Measurements from ENCODE around the gene ATCAY.

The ATCAY gene

DNA sequence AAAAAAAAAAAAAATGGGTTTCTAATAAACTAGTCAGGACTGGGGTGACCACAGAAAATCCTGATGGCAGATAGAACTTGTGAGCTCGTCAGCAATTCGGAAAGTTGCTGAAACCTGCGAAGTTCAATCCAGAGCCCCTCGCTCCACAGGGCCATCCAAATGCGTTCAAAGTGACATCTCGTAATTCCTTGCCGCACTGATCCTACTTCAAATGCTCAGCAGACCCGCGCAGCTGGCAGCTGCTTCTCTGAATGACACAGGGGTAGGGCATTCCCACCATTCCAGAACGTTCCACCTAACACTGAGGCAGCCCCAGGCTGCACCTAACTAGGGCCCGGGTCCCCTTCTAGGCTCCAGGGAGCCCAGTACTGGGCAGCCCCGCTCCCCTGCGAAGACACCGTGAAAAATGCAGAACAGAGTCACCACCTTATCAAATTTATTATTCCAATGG lies 95.2 kb downstream of the ATCAY start:
- DNase-seq: no peak

DNA sequence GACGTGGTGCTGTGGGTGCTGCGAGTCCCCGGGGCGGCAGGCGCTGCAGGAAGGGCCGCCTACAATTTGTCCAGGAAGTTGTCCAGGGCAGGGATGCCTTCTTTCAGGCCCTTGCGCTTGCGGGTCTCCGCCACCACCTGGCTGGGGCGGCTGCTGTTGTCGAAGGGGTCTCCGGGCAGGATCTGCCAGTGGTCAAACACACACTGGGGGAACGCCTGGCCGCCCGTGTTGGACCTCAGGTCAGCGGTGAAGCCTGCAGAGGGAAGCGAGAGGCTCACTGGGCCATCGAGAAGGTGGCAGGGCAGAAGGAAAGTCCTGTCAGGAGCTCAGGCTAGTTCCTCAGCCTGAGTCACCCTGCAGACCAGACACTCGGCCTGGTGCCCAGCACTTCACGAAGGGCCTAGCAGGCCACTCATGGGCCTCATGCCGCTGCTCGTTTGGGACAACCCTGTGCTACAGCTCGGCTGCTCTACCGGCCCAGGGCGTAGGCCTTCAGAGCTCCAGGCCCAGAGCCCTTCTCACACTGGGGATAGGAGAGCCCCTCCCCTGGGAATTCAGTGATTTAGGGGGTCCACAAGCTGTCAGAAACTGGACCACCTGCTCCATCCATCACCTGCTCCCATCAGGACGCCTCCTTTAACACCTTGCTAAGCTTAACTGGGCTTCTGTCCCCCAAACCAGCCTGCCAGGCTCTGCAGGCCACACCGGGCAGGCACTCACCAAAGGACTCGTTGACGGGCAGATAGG lies 96.2 kb downstream of the ATCAY start:
- no peak for DNase-seq

Data from activated naive CD4-positive, alpha-beta T cell treated with anti-CD3 and anti-CD28 coated beads, Interleukin-2, amount 50 U/mL, for 16 hours (primary cell).